Activated CD8-positive, alpha-beta T cell treated with anti-CD3 and anti-CD28 coated beads for 36 hours (primary cell): ENCODE data around the gene PFDN4. TPM values are rescaled to one million over a fixed set of nuclear protein-coding genes. Genes with fewer than 3 reads are reported as not detected.

Experiments
- ATAC-seq: fragments of 200-7000 bp; cut with Tn5 transposase; one replicate; pipeline ENCODE4 v1.10.0; 2021; ENCODE audit warnings: mild to moderate bottlenecking, moderate library complexity
- CTCF ChIA-PET: fragments of 350-600 bp; sonication (Branson Sonifier 250); formaldehyde crosslinking; loops from one replicate; lab custom pipeline; 2021; ENCODE audit warnings: antibody characterized with exemption; lab: Charles Lee
- POLR2A ChIA-PET: fragments of 350-600 bp; sonication (Branson Sonifier 250); formaldehyde crosslinking; loops from one replicate; lab custom pipeline; 2021; ENCODE audit warnings: antibody characterized with exemption; lab: Charles Lee
- DNase-seq: peaks from one replicate; pipeline ENCODE4 v3.0.0-alpha.2; 2020
- H3K27ac Mint-ChIP-seq: one replicate; pipeline ENCODE4 v1.8.0; 2021; ENCODE audit warnings: mild to moderate bottlenecking, mixed read lengths
- H3K27me3 Mint-ChIP-seq: one replicate; pipeline ENCODE4 v1.8.0; 2021; ENCODE audit warnings: mixed read lengths
- H3K36me3 Mint-ChIP-seq: one replicate; pipeline ENCODE4 v1.8.0; 2021; ENCODE audit warnings: low read depth, mixed read lengths
- H3K4me1 Mint-ChIP-seq: one replicate; pipeline ENCODE4 v1.8.0; 2021; ENCODE audit warnings: low read depth, mixed read lengths
- H3K4me3 Mint-ChIP-seq: one replicate; pipeline ENCODE4 v1.8.0; 2021; ENCODE audit warnings: mild to moderate bottlenecking, moderate library complexity, mixed read lengths
- H3K9me3 Mint-ChIP-seq: one replicate; pipeline ENCODE4 v1.8.0; 2021; ENCODE audit warnings: mixed read lengths
- CTCF ChIP-seq: fragments of 200-600 bp; IDR thresholded peaks from one replicate; pipeline ENCODE4 v1.8.0; 2022; ENCODE audit warnings: antibody characterized with exemption, mild to moderate bottlenecking
- intact Hi-C: fragments of 100-400 bp; cut with micrococcal nuclease; formaldehyde crosslinking; loops from one replicate; pipeline ENCODE4 v1.10.0; 2022
- total RNA-seq, 2 experiments: library from RNA; stranded (reverse); gene quantifications; one replicate each; pipeline ENCODE4 v1.2.3, GENCODE V29; 2021

Gene PFDN4
- total RNA-seq, 2 experiments from 2014 or later, result 31.1 to 37.4 TPM

- Mint-ChIP-seq H3K36me3 (no peaks in the 10 kb centered on the region), H3K4me1 (no peaks in the 10 kb centered on the region), H3K27me3 (peaks cover 35% of the 10 kb centered on the region), H3K4me3 (no peak overlapping the region), H3K9me3 (no peaks in the 10 kb centered on the region), H3K27ac (no peak overlapping the region)
- DNase-seq, result no peak
- ChIA-PET POLR2A (no interaction called here), CTCF (interaction anchor here (1.5 kb wide), 1 partner anchor 62 kb away, joined by 3 read pairs; no protein-coding TSS in a partner anchor)
- intact Hi-C loops, result no loop called here
- ATAC-seq, result no peak
- TF ChIP-seq CTCF, result no peak
Measured at GRCh38 chr20:54165803-54166202, 42.1 kb upstream of the PFDN4 start.

- no peak for DNase-seq
- ATAC-seq, result no peak
- Mint-ChIP-seq H3K27me3 (peaks cover 42% of the 10 kb centered on the region), H3K4me3 (no peak overlapping the region), H3K36me3 (no peaks in the 10 kb centered on the region), H3K27ac (no peak overlapping the region), H3K4me1 (no peaks in the 10 kb centered on the region), H3K9me3 (no peaks in the 10 kb centered on the region)
- intact Hi-C loops, result no loop called here
- ChIA-PET POLR2A (no interaction called here), CTCF (no interaction called here)
- TF ChIP-seq CTCF, result no peak
Measured at GRCh38 chr20:54166987-54167662, 40.8 kb upstream of the PFDN4 start.

- TF ChIP-seq CTCF, result no peak
- intact Hi-C loops, result no loop called here
- no peak for DNase-seq
- Mint-ChIP-seq H3K27me3 (peaks cover 47% of the 10 kb centered on the region), H3K27ac (no peak overlapping the region), H3K36me3 (no peaks in the 10 kb centered on the region), H3K4me3 (no peak overlapping the region), H3K9me3 (no peaks in the 10 kb centered on the region), H3K4me1 (no peaks in the 10 kb centered on the region)
- POLR2A ChIA-PET, result interaction anchor here (0.6 kb wide), 1 partner anchor 821 kb away, joined by 3 read pairs; no protein-coding TSS in a partner anchor
- ATAC-seq, result no peak
- CTCF ChIA-PET, result interaction anchor here (2.7 to 3.0 kb wide), 2 partner anchors 32 to 64 kb away, joined by 10 to 13 read pairs; no protein-coding TSS in a partner anchor
Measured at GRCh38 chr20:54167909-54168872, 39.7 kb upstream of the PFDN4 start.

GRCh38 chr20:54168961-54169862 lies 38.7 kb upstream of the PFDN4 start:
- DNase-seq (no peak), ATAC-seq (no peak)
- H3K4me1 Mint-ChIP-seq, result peaks cover 7% of the 10 kb centered on the region
- no peak for TF ChIP-seq CTCF
- H3K27ac Mint-ChIP-seq, result no peak overlapping the region
- CTCF ChIA-PET, result interaction anchor here (1.1 to 3.0 kb wide), 4 partner anchors 31 to 73 kb away, joined by 4 to 13 read pairs (median 7); no protein-coding TSS in a partner anchor
- H3K36me3 Mint-ChIP-seq, result no peaks in the 10 kb centered on the region
- intact Hi-C loops, result no loop called here
- POLR2A ChIA-PET, result no interaction called here
- no peaks in the 10 kb centered on the region for H3K9me3 Mint-ChIP-seq
- peaks cover 54% of the 10 kb centered on the region for H3K27me3 Mint-ChIP-seq
- no peak overlapping the region for H3K4me3 Mint-ChIP-seq
